GM12801 (cell line): ENCODE results near the gene CLEC5A.

Experiments used
- TF ChIP-seq, protein P1 (sequence below): IDR thresholded peaks from one replicate; pipeline ENCODE4 v1.5.1; 2011; ENCODE audit warnings: control low read depth; ENCODE audit not compliant: insufficient read length; ENCODE audit errors: extremely low read depth

The CLEC5A gene

DNA sequence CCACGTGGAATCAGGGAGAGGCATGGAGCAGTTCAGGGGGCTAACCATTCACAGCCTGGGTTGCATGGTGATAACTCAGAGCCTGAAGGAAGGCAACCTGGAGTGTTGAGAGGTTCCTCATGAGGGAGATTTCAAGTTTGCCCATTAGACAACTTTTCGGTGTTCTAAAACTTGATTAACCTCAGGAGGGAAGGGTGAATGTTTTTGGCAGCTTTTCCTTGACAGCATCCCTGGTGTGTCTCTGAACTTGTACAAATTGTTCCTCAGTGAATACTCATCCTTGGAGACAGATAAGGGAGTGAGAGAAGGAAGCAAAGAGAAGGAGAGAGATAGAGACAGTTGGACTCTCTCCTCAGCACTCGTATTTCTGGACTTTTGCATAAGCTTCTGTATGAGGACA lies 30.7 kb downstream of the CLEC5A start, which contains the start of gene OR9A4:
Gene OR9A4 (plus strand): TSS at position 301 of the 400 bp plus-strand sequence. CDS start 2,477 bp downstream, outside the sequence.
- TF ChIP-seq, protein P1, sequence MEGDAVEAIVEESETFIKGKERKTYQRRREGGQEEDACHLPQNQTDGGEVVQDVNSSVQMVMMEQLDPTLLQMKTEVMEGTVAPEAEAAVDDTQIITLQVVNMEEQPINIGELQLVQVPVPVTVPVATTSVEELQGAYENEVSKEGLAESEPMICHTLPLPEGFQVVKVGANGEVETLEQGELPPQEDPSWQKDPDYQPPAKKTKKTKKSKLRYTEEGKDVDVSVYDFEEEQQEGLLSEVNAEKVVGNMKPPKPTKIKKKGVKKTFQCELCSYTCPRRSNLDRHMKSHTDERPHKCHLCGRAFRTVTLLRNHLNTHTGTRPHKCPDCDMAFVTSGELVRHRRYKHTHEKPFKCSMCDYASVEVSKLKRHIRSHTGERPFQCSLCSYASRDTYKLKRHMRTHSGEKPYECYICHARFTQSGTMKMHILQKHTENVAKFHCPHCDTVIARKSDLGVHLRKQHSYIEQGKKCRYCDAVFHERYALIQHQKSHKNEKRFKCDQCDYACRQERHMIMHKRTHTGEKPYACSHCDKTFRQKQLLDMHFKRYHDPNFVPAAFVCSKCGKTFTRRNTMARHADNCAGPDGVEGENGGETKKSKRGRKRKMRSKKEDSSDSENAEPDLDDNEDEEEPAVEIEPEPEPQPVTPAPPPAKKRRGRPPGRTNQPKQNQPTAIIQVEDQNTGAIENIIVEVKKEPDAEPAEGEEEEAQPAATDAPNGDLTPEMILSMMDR, result no peak

DNA sequence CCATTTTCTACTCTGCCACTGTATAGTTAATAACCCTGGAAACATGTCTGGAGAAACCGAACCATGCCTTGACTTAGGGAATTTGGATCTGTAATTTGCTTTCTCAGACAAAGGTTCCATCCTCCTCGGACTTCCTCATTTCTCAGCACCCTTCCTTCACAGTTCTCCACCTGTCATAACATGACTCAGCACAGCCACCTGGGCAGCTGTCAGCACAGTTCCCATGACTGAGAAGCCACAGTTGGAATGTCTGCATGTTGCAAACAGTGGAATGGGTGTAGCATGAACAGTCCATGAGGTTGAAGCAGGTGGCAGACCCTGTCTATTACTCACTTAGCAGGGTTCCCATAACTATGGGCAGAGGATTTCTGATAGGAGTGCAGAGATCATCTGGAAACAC lies 31.2 kb downstream of the CLEC5A start:
- TF ChIP-seq, protein P1, result no peak

DNA sequence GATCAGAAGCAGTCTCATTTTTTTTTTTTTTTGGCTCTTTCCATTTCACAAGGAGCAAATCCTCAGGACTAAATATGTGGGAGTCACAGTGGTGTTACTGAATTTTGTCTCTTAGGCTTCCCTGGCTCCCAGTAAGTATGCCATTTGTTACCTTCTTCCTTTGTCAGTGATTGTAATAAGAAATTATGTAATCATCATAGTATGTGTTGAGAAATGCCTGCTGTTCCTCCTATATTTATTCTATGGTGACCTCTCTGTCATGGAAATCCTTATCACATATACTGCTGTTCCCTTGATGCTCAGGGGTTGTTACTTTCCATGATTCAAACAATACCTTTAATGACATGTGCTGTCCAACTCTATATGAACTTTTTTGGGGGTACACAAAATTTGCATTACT lies 35.4 kb downstream of the CLEC5A start:
- TF ChIP-seq, protein P1, result no peak

DNA sequence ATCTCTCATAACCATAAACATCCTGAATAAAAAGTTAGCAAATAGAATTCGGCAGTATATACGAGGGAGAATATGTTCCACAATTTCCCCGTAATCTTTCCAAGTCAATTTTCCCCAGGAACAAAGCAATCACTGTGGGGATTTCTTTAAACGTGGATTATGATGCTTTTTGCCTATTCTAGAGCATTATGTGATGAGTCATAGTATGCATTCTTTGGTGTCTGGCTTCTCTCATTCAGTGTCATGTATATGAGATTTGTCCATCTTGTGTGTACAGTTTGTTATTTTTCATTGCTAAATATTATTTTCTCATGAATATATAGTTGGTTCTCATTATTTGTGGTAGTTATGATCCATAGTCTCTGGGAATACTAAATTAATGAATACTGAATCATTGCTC lies 40.5 kb downstream of the CLEC5A start:
- TF ChIP-seq, protein P1, result no peak

DNA sequence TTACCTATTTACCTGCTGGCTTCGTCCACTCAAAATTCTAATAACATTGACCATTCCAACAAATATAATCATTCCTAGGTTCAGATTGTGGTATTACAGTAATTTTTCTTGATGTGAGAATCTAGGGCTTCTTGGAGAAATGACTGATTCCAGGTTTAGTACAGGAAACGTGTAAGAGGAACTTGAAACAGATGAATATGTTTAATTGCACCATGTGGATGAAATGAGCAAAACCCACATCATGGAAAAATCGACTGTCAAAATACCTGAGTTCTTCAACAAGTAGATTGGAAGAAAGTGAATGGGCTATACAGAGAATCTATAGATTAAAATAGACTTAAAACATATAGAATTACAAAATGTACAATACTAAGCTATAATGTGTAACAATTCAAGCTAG lies 55.4 kb downstream of the CLEC5A start:
- TF ChIP-seq, protein P1, result no peak

DNA sequence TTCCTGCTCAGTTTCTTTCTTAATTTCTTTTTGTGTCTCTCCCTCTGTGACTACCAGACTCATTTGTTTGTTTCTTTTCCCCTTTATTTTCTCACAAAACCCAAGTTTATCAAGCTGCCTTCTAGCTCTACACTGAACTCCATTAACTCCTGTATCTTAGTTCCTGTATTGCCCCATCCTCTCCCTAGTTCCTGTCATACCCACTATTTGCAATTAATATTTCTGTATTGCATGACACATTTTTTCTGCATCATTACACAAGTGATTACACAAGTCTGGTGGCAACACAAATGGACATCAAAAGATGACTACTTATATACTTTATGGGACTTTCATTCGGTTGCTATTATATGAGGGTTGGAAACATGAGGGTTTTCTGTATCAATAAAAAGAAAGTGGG lies 57.5 kb downstream of the CLEC5A start:
- TF ChIP-seq, protein P1, result no peak

DNA sequence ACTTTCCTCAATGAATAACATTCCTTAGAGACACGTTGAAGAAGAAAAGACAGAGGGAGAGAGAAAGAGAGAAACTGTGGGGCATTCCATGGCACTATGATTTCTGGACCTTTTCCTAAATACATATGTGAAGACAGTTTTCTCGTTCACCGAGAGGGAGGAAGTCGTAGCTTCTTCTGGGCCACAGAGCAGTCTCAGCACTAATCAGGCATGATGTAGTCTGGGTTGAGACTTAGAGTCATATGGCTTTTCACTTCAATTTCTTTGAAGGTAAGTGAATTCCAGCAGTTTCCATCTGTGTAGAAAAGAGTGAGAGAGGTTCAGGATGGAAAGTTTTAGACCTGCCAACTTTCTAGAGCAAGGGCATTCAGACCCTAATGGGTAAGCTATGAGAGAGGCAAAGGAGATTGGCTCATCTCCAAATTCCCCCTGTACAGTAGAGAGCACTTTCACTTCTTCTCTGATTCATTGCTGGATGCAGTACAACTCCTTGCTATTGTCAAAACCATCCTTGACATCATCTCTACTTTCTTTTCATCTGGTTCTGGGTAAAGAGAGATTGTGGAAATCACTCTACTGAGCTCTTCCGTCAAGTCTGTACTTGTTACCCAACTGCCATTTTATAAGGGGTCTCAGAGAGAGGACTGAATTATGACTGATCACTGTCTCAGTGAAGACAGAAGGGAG lies 62.1 kb downstream of the CLEC5A start:
- TF ChIP-seq, protein P1, result no peak
